Stimulated activated CD8-positive, alpha-beta memory T cell treated with anti-CD3 and anti-CD28 coated beads, Interleukin-12 subunit alpha, Interleukin-12 subunit beta, amount 100 ng/mL, for 1 hour (primary cell): Measurements from ENCODE around the gene MTRFR.
"Not testable (repeated sequence)": the region's sequence is repeated elsewhere in the genome, so short reads cannot be mapped to it uniquely, and the experiment has no call there.

Experiments used
- DNase-seq: peaks from one replicate; pipeline ENCODE4 v3.0.0-alpha.2; 2020; ENCODE audit warnings: low read depth

The MTRFR gene

GRCh38 chr12:123232807-123233504, at the start of gene MTRFR, which contains the start of gene MPHOSPH9:
MTRFR (plus strand) TSS chr12:123233436; CDS start chr12:123253675, 20,239 bp downstream.
MPHOSPH9 (minus strand) TSS chr12:123233141; CDS start chr12:123230364, 2,777 bp downstream.
- peak; percentile 97 for DNase-seq

- DNase-seq, result no peak
Measured at GRCh38 chr12:123187637-123188036, 45.6 kb upstream of the MTRFR start.

GRCh38 chr12:123199936-123200335, 33.3 kb upstream of the MTRFR start:
- no peak for DNase-seq

GRCh38 chr12:123200414-123200813, 32.8 kb upstream of the MTRFR start:
- no peak for DNase-seq

GRCh38 chr12:123206794-123207193, 26.4 kb upstream of the MTRFR start:
- DNase-seq, result not testable (repeated sequence)

- DNase-seq, result not testable (repeated sequence)
Measured at GRCh38 chr12:123207815-123208214, 25.4 kb upstream of the MTRFR start.

- peak; percentile 40 for DNase-seq
Measured at GRCh38 chr12:123223241-123223668, 10.0 kb upstream of the MTRFR start.

GRCh38 chr12:123225443-123225842, 7.8 kb upstream of the MTRFR start:
- DNase-seq, result no peak

GRCh38 chr12:123227581-123228258, 5.5 kb upstream of the MTRFR start:
- DNase-seq, result no peak

- DNase-seq, result no peak
Measured at GRCh38 chr12:123229051-123229450, 4.2 kb upstream of the MTRFR start.

- DNase-seq, result no peak
Measured at GRCh38 chr12:123231931-123232330, 1.3 kb upstream of the MTRFR start.

- no peak for DNase-seq
Measured at GRCh38 chr12:123232472-123232806, 797 bp upstream of the MTRFR start.

GRCh38 chr12:123233505-123234308, 471 bp downstream of the MTRFR start:
- no peak for DNase-seq

GRCh38 chr12:123237646-123238329, 4.6 kb downstream of the MTRFR start:
- DNase-seq, result peak; percentile 69

GRCh38 chr12:123238330-123238682, 5.1 kb downstream of the MTRFR start:
- DNase-seq, result no peak

GRCh38 chr12:123238961-123239360, 5.7 kb downstream of the MTRFR start:
- DNase-seq, result no peak

- DNase-seq, result no peak
Measured at GRCh38 chr12:123242116-123242904, 9.1 kb downstream of the MTRFR start.

GRCh38 chr12:123243671-123244262, 10.5 kb downstream of the MTRFR start:
- no peak for DNase-seq

GRCh38 chr12:123245678-123246077, 12.4 kb downstream of the MTRFR start:
- no peak for DNase-seq

GRCh38 chr12:123248129-123248528, 14.9 kb downstream of the MTRFR start:
- not testable (repeated sequence) for DNase-seq
